Measurements from ENCODE around the gene SH3PXD2A.

SH3PXD2A gene

DNA sequence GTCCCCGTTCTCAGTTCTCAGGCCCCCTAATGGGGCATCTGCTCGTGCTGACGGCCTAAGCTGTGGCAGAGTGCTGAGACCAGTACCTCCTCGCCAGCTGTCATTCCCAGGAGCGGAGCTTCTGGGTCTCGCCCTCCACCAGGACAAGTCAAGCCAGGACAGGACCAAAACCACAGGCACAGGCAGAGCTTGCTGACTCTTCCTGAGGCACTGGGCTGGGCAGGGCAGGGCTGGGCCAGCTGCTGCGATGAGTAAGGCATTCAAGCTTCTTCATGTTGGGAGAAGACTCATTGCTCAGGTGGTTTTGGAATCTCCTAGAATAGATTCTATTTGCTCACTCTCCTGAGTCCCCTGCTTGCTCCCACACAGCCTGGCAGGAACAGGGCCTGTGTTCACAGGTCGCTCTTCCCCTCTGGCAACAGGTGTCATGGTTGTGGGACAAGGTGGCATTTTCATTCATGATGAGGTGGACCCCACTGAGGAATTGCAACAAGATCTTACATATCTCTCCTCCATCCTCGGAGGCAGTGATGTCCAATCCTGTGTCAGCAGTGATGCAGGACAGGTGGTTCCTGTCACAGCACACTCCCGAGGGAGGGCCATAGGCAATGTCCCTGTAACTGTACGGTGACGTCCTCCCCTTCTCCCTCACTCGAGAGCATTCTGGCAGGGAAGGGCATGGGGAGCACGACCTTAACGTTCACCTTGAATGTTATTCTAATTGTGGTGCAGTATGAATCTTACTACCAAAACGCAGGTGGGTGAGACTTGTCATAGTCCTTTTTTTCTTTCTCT, 17.0 kb upstream of the SH3PXD2A start:
- no peak for FAIRE-seq

DNA sequence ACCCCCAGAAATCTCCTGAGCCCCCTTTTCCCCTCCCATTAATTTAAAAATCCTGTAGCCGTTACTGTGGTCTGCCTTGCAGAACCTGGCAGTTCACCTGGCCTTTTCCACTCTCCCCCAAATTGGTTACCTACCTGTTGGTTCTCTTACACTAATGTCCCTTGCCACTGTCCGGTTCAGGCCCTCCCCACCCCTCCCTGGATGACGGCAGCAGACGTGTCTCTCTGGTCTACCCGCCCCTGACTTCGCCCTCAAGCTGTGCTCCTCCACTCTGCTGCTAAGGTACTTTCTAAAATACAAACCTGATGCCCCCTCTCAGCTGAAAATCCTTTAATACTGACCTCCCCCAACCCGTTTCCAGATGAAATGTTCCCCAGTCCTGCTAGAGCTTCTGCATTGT, 15.6 kb upstream of the SH3PXD2A start:
- FAIRE-seq = no peak

DNA sequence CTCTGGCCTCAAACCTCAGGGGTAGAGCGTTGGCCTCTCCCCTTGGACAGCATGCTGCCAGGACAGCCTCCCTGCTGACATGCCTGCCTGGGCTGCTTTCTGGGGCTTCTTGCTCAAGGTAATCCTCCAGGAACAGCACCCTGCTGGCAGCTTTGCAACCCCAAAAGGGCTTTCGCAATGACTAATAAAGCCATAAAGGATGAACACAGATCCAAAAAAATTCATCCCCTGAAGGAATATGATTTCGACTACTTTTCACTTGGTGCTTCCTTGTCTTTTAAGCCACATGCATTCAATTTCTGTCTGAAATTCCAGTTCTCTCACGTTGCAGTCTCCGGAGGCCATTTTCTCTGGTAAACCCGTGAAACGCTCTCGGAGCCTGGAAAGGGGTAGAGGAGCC, 15.1 kb upstream of the SH3PXD2A start:
- FAIRE-seq = no peak

DNA sequence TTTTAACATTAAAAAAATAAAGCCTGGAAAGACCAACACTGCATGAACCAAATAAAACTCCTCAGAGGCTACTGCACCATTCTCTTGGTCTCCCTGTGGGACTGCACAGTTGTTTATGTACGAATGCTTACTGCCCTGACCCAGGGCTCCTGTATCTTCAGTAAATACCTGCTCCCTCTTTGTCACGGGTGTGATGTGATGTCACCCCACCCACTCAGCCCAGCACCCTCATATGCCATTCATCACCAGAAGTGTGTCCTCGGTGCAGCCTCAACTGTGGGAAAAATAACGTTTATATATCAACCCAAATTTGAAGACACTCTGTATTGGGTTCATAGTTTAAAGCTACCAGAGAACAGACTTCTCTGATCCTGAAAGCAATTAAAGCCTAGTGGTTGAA, 14.0 kb upstream of the SH3PXD2A start:
- FAIRE-seq = no peak

DNA sequence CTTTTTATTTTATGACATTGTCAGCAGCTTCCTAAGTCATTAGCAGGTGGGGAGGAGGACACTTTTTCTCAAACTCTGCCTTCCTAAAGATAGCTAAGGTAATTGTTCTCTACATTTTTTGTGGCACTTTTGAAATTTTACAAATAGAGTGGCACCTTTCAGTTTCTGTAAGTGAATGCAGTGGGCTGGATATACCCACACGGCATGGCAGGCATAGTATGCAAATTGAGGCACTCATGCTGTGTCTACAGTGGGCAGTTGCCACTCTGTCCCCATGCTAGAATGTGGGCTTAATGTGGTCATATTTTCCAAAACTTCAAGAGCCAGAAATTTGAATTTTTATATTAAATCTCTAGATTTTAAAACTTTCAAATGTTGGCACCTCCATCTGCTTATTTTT, 12.8 kb upstream of the SH3PXD2A start:
- FAIRE-seq = no peak

DNA sequence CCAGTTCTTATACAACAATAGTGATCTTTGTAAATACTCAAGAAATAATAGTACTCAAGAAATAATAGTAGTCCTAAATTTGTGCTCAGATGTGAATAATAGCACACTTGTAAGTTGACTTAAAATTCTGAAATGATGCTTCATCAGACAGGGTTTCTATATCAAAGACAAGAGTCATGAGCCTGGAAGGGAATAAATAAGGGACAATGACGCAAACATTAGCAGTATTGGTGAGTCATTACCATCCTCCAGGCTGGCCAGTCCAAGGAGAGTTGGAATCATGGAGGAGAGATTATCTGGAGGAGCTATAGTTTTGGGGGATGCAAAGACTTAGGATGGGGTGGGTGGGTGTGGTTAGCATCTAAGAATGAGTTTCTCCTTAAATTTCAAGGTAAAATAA, 6.1 kb upstream of the SH3PXD2A start:
- no peak for FAIRE-seq

DNA sequence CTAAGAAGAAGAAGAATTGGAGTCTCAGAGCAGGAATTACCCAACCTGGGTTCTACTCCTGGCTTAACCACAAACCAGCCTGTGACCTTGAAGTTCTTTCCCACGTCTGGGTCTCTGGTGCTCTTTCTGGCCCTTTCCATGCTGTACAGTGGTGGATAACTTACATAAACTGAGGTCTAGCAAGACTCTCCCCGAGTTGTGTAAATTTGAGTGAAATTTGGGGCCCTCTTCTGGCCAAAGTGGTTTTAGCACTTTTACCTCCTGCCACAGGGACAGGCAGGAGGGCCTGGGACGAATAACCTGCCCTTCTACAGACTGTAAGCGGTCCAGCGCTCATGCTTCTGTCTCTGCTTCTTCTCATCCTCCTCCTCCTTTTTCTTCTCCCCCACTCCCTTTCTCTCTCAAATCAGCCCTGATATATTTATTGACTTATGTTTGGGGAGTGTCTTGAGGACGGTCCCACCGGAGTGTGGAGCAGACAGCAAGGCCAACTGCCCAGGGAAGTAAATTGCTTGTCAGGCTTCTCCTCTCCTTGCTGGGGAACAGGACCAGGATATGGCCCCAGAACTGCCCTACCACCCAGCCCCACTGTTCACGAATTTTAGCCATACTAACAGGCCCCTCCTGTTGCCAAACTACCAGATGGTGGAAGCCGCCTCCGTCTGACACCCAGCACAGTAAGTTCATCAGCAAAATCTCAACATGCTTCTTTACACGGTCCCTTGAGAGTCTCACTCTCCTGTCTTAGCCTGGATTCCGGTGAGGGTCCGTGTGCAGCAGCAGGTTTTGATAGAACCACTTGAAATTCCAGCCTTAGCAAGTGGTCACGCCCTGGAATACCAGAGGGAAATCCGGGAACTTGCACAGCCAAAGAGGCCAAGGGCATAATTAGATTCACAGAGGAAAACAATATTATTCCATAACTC, 4.0 kb upstream of the SH3PXD2A start:
- peak; percentile 58 for FAIRE-seq

DNA sequence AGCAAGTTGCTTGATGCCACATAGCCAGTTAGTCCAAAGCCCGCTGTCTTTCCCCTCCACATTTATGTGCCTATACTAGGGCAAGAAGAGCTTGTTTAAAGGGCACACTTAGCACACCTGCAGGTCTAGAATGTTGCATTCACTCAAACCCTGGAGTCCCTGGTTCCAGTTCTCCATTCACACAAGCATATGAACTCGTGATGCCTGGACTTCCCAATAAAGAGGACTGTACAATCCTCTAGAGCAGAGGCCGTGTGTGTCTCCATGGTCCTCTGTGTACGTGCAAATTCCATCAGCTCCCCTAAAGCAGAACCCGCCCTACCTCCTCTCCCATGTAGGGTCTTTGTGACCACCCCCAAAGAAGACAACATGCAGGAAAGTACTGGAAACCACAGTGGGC, 3.0 kb upstream of the SH3PXD2A start:
- FAIRE-seq = no peak

DNA sequence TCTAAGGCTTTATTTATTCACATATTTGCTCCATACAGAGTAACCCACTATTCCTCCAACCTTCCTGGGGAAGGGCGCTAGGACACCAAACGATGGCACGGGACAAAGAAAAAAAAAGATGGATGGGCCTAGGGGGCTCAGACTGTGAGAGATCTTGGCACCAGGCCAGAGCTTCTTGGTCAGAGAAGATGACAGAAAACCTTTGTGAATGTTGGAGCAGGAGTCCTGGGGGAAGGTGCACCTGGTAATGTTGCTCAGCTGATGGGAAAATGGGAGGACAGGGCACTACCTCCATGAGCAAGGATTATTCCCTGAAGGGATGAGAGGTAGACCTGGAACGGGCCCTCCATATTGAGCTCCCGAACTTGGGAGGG, 1.4 kb upstream of the SH3PXD2A start:
- FAIRE-seq = no peak

DNA sequence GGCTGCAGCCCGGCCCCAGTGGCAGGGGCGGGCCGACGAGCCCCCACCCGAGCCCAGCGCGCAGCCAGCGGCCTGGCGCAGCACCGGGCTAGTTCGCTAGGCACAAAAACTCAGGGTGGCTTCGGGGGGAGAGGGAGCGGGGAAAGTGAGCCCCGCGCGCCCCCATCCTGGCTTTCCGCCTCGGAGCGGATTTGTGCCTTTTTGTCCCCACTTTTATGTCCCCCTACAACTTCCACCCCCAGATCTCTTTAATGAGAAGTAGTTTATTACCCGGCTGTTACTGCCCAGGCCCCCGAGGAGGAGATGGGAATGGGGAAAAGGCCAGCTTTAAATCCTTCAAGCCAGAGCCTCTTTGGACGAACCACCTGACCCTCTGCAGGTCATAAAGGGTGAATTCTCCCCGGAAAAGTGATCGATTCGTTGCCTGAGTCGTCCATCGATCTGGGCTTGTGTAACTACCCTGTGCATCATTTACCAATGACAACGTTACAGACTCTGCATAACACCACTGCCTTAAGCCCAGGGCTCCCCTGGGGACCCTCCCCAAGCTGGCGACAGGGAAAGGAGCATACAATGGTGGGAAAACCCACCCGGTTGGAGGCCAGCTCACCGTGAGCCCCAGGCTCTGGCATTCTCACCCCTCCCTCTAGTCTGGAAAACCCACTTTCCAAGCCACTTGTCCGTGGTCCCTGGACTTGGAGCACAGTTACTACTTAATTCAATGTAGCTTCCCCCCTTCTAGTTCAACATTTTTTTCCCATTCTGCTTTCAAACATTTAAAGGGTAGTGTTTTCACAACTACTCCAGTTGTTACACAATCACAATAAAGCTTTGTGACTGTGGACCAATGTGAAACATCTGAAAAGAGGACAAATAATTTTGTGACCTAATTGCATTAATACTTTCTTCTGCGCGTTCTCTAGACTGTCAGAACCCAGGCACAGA, 748 bp upstream of the SH3PXD2A start:
- FAIRE-seq = no peak

DNA sequence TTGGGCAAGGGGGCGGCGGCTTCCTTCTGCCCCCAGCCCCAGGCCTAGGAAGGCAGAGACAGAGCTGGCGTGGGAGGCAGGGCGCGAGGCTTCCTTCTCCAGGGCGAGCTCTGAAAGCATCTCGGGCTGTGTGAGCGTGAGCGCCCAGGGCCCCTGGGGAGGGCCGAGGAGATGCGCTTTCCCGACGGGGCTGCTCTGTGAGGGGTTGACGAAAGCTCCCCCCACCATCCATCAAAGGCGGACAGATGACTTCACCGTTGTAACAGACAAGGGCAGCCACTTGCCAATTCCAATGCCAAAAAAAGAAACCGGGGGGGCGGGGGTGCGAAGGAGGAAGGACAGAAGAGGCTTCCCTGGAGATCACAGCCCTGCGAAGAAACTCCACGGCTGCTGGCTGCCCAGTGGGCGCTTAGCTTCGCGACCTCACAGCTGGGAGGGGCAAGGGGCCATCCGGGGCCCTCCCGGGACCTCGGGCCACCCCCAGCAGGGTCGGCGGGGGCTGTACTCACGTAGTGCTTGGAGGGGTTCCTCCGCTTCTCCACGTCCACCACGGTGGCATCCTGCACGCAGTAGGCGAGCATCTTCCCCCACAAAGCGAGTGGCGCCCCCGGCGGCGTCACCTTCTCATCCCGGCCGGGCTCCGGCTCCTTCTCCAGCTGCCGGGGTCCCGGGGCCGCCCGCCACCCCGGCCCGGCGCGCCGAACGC, 537 bp downstream of the SH3PXD2A start:
- FAIRE-seq = no peak

DNA sequence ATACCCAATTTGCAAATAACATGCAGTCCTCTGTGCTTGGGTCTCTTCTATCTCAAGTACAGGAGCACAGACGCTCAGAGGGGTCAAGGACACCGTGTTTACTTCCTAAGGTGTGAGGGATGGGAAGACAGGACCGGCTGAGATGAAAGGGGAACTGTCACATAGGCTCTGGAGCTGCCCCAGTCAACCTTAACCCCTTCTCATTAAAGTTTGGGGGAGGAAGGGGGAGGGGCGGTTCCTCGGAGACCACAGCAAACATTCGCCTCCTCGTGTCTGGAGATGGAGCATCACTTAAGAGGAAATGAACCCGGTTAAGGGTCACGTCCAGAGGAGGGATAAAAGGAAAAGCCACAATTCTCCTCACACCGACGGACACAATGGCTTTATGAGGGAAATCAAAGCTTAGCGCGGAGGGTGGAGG, 1.1 kb downstream of the SH3PXD2A start:
- FAIRE-seq = no peak

DNA sequence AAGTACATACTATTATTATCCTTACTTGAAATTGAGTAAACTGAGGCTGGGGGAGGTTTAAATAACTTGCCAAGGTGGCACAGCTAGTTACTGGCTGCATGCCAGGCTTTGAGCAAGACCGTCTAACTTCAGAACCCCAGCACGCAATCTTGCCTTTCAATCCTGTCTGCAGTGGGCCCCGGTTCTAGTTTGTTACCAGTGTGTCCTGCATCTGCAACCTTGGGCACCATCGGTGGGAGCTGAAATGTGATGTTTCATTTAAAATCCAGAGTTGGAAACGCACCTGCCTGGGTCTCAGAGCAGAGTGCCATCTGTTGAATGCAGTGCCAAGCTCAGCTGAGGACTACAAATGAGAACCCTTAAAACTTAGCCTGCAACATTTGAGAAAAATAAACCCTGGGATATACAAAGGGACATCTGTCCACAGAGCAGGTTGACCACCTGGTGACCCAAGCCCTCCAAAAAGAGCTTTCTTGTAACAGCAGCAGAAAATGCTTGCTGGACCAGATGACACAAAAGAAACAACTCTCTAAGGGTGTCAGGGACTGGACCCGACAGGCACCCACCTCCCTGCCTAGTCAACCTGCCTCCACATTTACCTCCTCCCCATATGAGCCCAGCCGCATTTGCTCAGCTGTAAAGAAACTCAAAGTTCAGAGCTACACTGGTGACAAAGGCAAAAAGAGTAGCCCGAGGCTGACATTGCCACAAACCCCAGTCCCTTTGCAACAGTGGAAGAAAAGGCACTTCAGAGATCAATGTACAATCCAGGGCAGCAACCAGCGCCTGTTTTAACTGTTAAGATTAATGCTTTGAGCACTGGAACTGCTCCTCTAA, 1.7 kb downstream of the SH3PXD2A start:
- no peak for FAIRE-seq

DNA sequence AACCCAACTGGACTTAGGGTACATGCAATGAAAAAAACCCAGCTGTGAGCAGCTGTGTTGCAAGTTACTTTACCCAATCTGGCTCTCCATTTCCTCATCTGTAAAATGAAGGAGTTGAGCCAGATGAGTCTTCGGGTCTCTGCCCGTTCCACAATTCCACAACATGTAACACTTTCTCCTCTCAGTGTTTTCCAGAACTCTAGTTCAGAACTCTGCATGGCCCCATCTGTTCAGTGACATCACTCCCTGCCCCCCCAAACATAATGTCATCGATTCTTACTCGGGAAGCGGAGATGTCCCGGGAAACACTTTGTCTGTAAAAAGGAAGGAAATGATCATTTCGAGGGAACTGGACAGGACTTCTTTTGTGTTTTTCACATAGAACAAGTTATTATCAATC, 2.5 kb downstream of the SH3PXD2A start:
- no peak for FAIRE-seq

DNA sequence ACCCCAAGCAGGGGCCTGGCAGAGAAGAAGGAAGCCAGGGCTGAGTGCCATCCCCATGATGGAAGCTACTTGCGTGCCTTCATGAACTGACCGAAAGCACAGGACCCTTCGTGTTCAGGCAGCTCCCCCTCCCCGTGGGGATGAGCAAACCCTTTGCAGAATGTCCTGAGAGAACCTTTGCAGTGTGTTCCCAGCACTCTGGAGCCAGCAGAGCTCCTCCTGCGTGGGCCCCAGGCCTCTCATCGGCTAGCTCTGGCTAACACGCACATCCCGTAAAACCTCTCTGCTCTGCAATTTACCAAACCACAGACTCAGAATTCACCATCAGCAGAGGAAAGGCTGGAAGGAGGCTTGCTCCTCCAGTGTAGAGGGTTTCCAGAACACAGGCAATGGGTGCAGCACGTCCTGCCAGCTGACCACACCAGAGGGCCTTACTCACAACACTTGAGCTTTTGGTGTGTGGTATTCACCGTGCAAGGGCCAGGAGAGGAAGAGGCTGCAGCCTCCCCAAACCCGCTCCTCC, 3.1 kb downstream of the SH3PXD2A start:
- no peak for FAIRE-seq

DNA sequence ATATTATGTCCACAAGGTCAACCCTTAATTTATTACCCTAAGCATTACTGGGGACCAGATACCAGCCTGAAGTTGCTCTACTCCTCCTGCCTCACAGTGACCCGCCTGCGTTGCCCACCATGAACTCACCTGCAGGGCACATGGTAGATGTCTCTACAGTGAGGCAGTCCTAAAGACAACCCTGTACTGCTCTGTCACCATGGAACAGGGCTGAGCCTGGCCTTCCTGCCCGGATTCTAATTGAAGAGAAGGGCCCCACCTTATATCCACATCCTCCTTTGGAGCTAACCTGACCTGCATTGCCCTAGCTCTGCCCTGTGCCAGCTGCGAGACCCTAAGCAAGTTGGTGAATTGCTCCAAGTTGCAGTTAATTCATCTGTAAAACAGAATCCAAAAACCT, 4.1 kb downstream of the SH3PXD2A start:
- no peak for FAIRE-seq

DNA sequence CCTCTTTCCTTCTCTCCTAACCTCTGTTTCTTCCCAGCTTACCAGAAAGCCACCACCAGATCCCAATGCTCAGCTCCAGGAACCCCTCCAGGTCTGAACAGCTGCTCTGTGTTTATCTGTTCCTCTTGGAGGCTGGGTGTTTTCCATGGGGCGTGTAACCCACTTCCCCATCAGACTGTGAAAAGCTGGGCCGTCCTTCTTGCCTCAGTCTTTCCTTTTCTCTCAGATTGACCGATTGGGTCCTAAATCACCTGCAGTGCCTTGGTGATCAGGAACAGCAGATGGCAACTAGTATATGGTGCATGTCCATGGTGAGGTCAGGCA, 4.8 kb downstream of the SH3PXD2A start:
- FAIRE-seq = no peak

DNA sequence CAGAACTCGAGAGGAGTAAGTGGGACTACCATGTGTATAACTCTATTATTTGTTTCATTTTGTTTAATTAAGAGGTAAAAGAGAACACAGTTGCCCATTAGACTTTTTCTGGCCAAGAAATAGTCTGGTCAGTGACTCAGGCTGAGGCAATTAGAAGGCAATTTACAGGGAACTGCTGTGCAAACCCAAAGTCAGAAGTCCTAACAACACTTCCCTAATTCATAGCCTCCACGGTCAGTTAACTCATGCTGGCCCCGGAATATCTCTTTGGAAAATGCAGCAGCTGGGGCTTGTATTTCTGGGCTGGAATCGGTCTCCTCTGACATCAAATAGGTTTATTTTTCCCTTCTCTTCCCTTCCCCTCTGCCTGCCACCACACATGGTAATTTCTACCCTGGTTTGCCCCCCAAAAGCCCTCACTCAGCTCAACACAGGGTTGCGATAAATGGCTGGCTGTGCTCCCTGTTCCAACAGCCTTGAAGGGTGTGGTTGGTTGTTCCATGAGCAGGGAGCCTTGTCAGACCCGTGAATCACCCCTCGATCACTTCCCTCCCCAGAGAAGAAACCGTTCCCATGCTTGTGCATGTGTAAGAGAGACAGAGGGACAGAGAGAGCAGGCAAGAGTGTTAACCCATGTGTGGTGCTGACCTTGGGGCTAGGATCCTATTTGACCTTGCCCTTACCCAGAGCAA, 5.3 kb downstream of the SH3PXD2A start:
- no peak for FAIRE-seq

DNA sequence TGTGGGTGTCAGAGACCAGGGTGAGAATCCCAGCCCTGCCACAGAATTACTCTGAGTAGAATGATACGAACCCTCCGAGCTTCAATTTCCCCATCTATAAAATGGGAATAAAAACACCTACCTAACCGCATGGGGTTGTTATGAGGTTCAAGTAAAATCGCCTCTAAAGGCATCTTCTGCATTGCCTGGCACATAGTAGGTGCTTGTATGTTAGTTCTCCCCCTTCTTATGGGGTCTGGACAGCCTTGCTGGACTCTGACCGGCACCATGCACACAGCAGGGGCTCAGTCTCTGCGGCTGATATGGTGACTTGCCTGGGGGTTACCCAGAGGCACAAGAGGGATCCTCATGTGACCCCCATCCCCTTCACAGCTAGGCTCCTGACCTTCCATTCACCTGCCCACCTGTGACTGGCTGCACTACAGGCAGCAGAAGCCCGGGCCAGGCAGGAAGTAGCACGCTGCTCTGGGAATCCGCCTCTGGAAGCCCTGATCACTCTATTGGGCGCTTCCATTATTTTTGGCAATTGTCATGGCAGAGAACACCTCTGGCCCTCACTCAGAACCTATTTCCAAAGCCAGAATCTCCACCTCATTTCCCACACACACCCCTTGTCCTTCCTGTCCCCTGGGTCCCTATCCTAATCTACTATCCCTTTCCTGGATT, 6.0 kb downstream of the SH3PXD2A start:
- no peak for FAIRE-seq

DNA sequence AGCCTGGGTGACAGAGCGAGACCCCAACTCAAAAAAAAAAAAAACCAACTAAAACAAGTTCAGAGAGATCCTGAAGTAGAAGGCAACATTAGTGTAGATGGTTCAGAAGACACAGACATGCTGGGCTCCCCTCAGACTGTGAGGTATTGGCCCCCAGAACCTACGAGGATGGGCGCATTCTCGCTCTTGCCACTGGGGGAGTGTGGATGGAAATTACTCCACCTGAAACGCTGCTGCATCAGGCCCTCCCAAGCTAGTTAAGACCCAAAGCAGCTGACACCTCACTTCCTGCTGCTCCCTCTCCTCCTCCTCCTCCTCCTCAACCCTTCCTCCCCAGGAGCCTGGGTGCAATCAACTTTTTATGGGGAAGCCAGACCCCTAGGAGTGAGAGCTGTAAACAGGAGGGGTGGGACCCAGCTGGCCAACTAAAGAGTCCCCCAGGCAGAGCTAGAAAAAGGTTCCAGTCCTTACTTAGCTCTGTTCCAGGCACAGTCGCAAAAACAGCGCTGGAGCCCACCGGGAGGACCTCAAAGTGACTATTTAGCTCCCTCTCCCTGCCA, 7.4 kb downstream of the SH3PXD2A start:
- no peak for FAIRE-seq
